ENCODE measurements around the gene ITPR2.

Gene ITPR2

GRCh38 chr12:26668230-26668629 lies 164.8 kb downstream of the ITPR2 start:
- no peak for TF ChIP-seq CTCF (IDR thresholded peaks at IDR 0.05; ENCODE audit: control extremely low read depth, extremely low read depth, low read depth, missing control alignments)
- no peak for DNase-seq (ENCODE audit: extremely low spot score)
- POLR2A ChIA-PET: no interaction called here
- CTCF ChIA-PET: interaction anchor here (0.7 to 1.5 kb wide), 3 partner anchors 11 to 54 kb away, joined by 3 to 4 read pairs (median 3); no protein-coding TSS in a partner anchor

- no peak for TF ChIP-seq CTCF (IDR thresholded peaks at IDR 0.05; ENCODE audit: control extremely low read depth, extremely low read depth, low read depth, missing control alignments)
- POLR2A ChIA-PET: no interaction called here
- CTCF ChIA-PET: no interaction called here
- no peak for DNase-seq (ENCODE audit: extremely low spot score)
These were observed 166.7 kb downstream of the ITPR2 start for GRCh38 chr12:26666286-26666685.

- ChIA-PET CTCF (interaction anchor here (2.3 kb wide), 1 partner anchor 10 kb away, joined by 6 read pairs; no protein-coding TSS in a partner anchor), POLR2A (no interaction called here)
These were observed 171.6 kb downstream of the ITPR2 start for GRCh38 chr12:26661399-26661798.

GRCh38 chr12:26659930-26660329 lies 173.1 kb downstream of the ITPR2 start:
- ChIA-PET CTCF (interaction anchor here (0.8 kb wide), 1 partner anchor 67 kb away, joined by 3 read pairs; no protein-coding TSS in a partner anchor), POLR2A (no interaction called here)
- no peak for TF ChIP-seq CTCF (IDR thresholded peaks at IDR 0.05; ENCODE audit: control extremely low read depth, extremely low read depth, low read depth, missing control alignments)
- no peak for DNase-seq (ENCODE audit: extremely low spot score)

More at GRCh38 chr12:26661399-26661798, 171.6 kb downstream of the ITPR2 start:
- no peak for DNase-seq (ENCODE audit: extremely low spot score)
- TF ChIP-seq CTCF (IDR thresholded peaks at IDR 0.05; ENCODE audit: control extremely low read depth, extremely low read depth, low read depth, missing control alignments): no peak

GRCh38 chr12:26658991-26659390 lies 174.0 kb downstream of the ITPR2 start:
- TF ChIP-seq CTCF (IDR thresholded peaks at IDR 0.05; ENCODE audit: control extremely low read depth, extremely low read depth, low read depth, missing control alignments): no peak
- CTCF ChIA-PET: interaction anchor here (0.9 kb wide), 1 partner anchor 45 kb away, joined by 3 read pairs; no protein-coding TSS in a partner anchor
- POLR2A ChIA-PET: no interaction called here
- DNase-seq (ENCODE audit: extremely low spot score): no peak

- CTCF ChIA-PET: interaction anchor here (0.7 kb wide), 1 partner anchor 47 kb away, joined by 3 read pairs; no protein-coding TSS in a partner anchor
- POLR2A ChIA-PET: no interaction called here
- no peak for DNase-seq (ENCODE audit: extremely low spot score)
- no peak for TF ChIP-seq CTCF (IDR thresholded peaks at IDR 0.05; ENCODE audit: control extremely low read depth, extremely low read depth, low read depth, missing control alignments)
These were observed 178.4 kb downstream of the ITPR2 start for GRCh38 chr12:26654623-26655022.

Data from GM10248 (cell line).